Measurements from ENCODE around the gene KLHL41. TPM values are rescaled to one million over a fixed set of nuclear protein-coding genes. Genes with fewer than 3 reads are reported as not detected.

Gene KLHL41
- total RNA-seq, 6 donors from 2014 or later: 0.40 to 3.1 (median 1.3) TPM; not detected in 1

- no peak for DNase-seq
- Histone ChIP-seq H3K4me3 (no peak overlapping the region), H3K27me3 (no peaks in the 10 kb centered on the region), H3K9me3 (no peaks in the 10 kb centered on the region), H3K27ac (no peak overlapping the region), H3K4me1 (no peaks in the 10 kb centered on the region), H3K36me3 (peaks cover 0 to 39% (median 1%) of the 10 kb centered on the region in 4 donors)
- no peak for ATAC-seq (ENCODE audit: low FRiP score in 2 of 2)
- TF ChIP-seq POLR2A (IDR thresholded peaks at IDR 0.05): no peak
- no peak for TF ChIP-seq POLR2AphosphoS5 (IDR thresholded peaks at IDR 0.05)
- no peak for TF ChIP-seq EP300 (IDR thresholded peaks at IDR 0.05)
- TF ChIP-seq CTCF (IDR thresholded peaks at IDR 0.05): no peak
These were observed 23.0 kb upstream of the KLHL41 start for GRCh38 chr2:169486487-169486886.

- Histone ChIP-seq H3K4me3 (no peak overlapping the region), H3K27ac (no peak overlapping the region), H3K36me3 (peaks cover 0 to 21% (median 7%) of the 10 kb centered on the region in 4 donors), H3K4me1 (no peaks in the 10 kb centered on the region), H3K27me3 (no peaks in the 10 kb centered on the region), H3K9me3 (no peaks in the 10 kb centered on the region)
- TF ChIP-seq POLR2A (IDR thresholded peaks at IDR 0.05) (no peak), EP300 (IDR thresholded peaks at IDR 0.05) (no peak), POLR2AphosphoS5 (IDR thresholded peaks at IDR 0.05) (no peak), CTCF (IDR thresholded peaks at IDR 0.05) (no peak)
- ATAC-seq (ENCODE audit: low FRiP score in 2 of 2) (no peak), DNase-seq (no peak)
These were observed 18.7 kb upstream of the KLHL41 start for GRCh38 chr2:169490834-169491233.

- TF ChIP-seq POLR2AphosphoS5 (IDR thresholded peaks at IDR 0.05): no peak
- TF ChIP-seq EP300 (IDR thresholded peaks at IDR 0.05): no peak
- no peak for TF ChIP-seq POLR2A (IDR thresholded peaks at IDR 0.05)
- TF ChIP-seq CTCF (IDR thresholded peaks at IDR 0.05): no peak
- H3K36me3 ChIP-seq: peaks cover 0 to 19% (median 7%) of the 10 kb centered on the region in 4 donors
- DNase-seq: no peak
- H3K9me3 ChIP-seq: no peaks in the 10 kb centered on the region
- no peak for ATAC-seq (ENCODE audit: low FRiP score in 2 of 2)
- H3K4me1 ChIP-seq: no peaks in the 10 kb centered on the region
- H3K4me3 ChIP-seq: no peak overlapping the region
- no peaks in the 10 kb centered on the region for H3K27me3 ChIP-seq
- H3K27ac ChIP-seq: no peak overlapping the region
These were observed 18.1 kb upstream of the KLHL41 start for GRCh38 chr2:169491378-169491777.

GRCh38 chr2:169493360-169493759 is 16.1 kb upstream of the KLHL41 start:
- TF ChIP-seq CTCF (IDR thresholded peaks at IDR 0.05) (no peak), EP300 (IDR thresholded peaks at IDR 0.05) (no peak), POLR2AphosphoS5 (IDR thresholded peaks at IDR 0.05) (no peak), POLR2A (IDR thresholded peaks at IDR 0.05) (no peak)
- no peaks in the 10 kb centered on the region for H3K9me3 ChIP-seq
- H3K4me3 ChIP-seq: no peak overlapping the region
- no peak overlapping the region for H3K27ac ChIP-seq
- H3K36me3 ChIP-seq: peaks cover 0 to 11% (median 6%) of the 10 kb centered on the region in 4 donors
- DNase-seq (no peak), ATAC-seq (ENCODE audit: low FRiP score in 2 of 2) (no peak)
- no peaks in the 10 kb centered on the region for H3K4me1 ChIP-seq
- no peaks in the 10 kb centered on the region for H3K27me3 ChIP-seq
- WGBS, 2 donors: 92 to 99% methylated on average over 2 of the region's 2 CpGs

- DNase-seq: no peak
- no peak overlapping the region for H3K4me3 ChIP-seq
- no peaks in the 10 kb centered on the region for H3K4me1 ChIP-seq
- TF ChIP-seq EP300 (IDR thresholded peaks at IDR 0.05) (no peak), POLR2A (IDR thresholded peaks at IDR 0.05) (no peak), POLR2AphosphoS5 (IDR thresholded peaks at IDR 0.05) (no peak), CTCF (IDR thresholded peaks at IDR 0.05) (no peak)
- peaks cover 0 to 13% (median 12%) of the 10 kb centered on the region in 4 donors for H3K36me3 ChIP-seq
- no peaks in the 10 kb centered on the region for H3K27me3 ChIP-seq
- ATAC-seq (ENCODE audit: low FRiP score in 2 of 2): no peak
- H3K27ac ChIP-seq: no peak overlapping the region
- no peaks in the 10 kb centered on the region for H3K9me3 ChIP-seq
- WGBS, 2 donors: 93 to 94% methylated on average over 5 of the region's 5 CpGs
These were observed 14.1 kb upstream of the KLHL41 start for GRCh38 chr2:169495310-169495928.

Measured in upper lobe of left lung (tissue), 6 donors.